HFF-Myc (cell line): ENCODE results near the gene DOCK1.
A peak's percentile ranks its signal among the peaks of the same experiment; 100 is the strongest.

Source experiments
- DNase-seq: peaks from one replicate; pipeline ENCODE4 v3.0.0-alpha.2; 2011; ENCODE audit warnings: low read depth; ENCODE audit errors: extremely low read depth
- H3K4me3 ChIP-seq: replicated peaks from 2 replicates; pipeline ENCODE4 v1.5.1; 2011; ENCODE audit warnings: low read depth, mild to moderate bottlenecking, control low read depth, low read length
- TF ChIP-seq, protein P1 (sequence below): IDR thresholded peaks from 2 replicates; pipeline ENCODE4 v1.5.1; 2012; ENCODE audit warnings: mild to moderate bottlenecking, low read depth, low read length, control low read depth; ENCODE audit errors: missing control alignments

Gene DOCK1

GRCh38 chr10:127257395-127257794, 352.2 kb downstream of the DOCK1 start:
- TF ChIP-seq, protein P1, sequence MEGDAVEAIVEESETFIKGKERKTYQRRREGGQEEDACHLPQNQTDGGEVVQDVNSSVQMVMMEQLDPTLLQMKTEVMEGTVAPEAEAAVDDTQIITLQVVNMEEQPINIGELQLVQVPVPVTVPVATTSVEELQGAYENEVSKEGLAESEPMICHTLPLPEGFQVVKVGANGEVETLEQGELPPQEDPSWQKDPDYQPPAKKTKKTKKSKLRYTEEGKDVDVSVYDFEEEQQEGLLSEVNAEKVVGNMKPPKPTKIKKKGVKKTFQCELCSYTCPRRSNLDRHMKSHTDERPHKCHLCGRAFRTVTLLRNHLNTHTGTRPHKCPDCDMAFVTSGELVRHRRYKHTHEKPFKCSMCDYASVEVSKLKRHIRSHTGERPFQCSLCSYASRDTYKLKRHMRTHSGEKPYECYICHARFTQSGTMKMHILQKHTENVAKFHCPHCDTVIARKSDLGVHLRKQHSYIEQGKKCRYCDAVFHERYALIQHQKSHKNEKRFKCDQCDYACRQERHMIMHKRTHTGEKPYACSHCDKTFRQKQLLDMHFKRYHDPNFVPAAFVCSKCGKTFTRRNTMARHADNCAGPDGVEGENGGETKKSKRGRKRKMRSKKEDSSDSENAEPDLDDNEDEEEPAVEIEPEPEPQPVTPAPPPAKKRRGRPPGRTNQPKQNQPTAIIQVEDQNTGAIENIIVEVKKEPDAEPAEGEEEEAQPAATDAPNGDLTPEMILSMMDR, result no peak
- DNase-seq, result no peak
- no peak overlapping the region for H3K4me3 ChIP-seq

DNA sequence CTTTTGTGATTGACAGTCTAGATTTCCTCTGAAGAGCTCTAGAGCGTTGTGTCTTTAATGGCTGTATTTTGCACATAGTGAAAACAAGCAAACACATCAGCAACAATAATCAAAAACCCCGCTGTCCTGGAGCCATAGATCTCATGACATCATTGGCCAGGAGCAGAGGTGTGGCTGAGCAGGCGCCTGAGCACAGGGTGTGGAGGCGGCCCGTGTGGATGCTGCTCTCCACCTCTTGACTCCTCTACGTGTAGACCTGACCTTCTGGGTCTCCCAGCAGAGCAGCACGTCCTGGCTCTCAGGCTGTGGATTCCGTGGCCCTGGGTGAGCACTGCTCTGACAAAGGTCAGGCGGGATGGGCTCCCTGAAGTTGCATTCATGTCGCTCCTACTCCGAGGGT, 354.1 kb downstream of the DOCK1 start:
- TF ChIP-seq, protein P1, result no peak
- no peak overlapping the region for H3K4me3 ChIP-seq
- DNase-seq, result no peak

DNA sequence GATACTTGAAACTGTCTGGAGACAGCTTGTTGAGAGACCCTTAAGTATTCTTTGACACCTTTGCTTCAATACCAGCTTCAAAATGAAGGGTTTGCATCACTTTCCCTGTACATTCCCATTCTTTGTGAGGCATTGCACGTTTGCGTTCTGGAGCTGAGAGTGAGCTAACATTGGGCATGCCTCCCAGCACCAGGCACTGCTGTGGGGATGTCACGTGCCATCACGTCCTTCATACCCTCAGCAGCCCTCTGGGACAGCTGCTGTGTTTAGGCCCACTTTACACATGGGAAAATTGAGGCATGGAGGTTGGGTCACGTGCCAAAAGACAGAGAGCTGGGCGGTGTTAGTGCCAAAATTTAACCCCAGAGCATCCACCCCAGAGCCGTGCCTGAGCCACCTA, 357.4 kb downstream of the DOCK1 start:
- TF ChIP-seq, protein P1, result no peak
- H3K4me3 ChIP-seq, result no peak overlapping the region
- DNase-seq, result no peak

- DNase-seq, result peak; percentile 17
- H3K4me3 ChIP-seq, result no peak overlapping the region
- TF ChIP-seq, protein P1, result no peak
Measured at GRCh38 chr10:127265288-127265687, 360.1 kb downstream of the DOCK1 start.

DNA sequence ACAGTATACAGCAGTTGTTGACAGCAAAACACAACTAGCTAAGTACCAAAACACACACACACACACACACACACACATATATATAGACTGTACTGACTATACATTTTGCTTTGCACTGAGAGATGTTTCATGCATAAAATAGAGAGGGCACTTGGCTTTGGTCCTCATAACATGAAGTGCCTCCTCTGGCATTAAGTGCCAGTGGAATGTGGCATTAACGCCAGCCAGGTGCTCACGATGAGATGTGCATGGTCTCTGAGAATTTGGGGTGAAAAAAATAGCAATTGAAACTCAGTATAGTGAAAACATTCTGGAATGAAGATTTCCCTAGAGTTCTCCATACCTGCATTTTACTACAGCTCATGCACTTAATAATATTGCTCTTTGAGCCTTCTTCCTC, 361.2 kb downstream of the DOCK1 start:
- DNase-seq, result no peak
- TF ChIP-seq, protein P1, result no peak
- H3K4me3 ChIP-seq, result no peak overlapping the region

DNA sequence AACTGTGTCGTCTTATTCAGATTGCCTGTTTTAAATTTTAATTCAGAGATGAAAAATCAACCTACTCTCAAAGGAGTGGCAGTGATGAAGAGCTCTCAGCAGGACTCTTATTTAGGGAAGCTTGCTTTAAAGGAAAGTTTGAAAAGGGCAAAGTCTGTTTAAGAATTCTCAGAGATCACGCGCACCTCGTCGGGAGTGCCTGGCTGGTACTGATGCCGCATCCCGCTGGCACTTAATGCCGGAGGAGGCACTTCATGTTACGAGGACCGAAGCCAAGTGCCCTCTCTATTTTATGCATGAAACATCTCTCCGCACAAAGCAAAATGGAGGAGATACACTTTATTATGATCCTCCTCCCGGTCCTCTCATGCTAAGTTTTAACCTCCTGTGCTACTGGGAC, 362.2 kb downstream of the DOCK1 start:
- DNase-seq, result no peak
- no peak overlapping the region for H3K4me3 ChIP-seq
- TF ChIP-seq, protein P1, result no peak

DNA sequence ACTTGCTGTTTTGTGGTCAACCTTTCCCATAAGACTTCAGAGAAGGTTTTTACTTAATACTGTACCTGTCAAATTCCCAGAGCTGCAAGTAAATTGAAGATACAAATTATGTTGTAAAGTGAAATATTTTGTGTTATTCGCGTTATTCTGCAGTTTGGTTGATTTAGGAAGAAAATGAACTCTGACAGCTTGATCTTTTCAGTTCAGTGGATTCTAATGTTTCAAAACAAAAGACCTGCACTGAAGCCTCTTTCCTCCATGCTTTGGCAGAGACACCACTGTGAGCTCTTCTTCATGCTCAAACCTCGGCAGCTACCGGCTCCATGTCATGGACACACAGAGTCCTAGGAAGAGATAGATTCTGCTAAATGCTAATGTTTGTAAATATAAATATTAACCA, 366.8 kb downstream of the DOCK1 start:
- no peak overlapping the region for H3K4me3 ChIP-seq
- DNase-seq, result no peak
- TF ChIP-seq, protein P1, result no peak
